K562 (cell line): ENCODE data around the gene HELZ2. TPM values are rescaled to one million over a fixed set of nuclear protein-coding genes. Genes with fewer than 3 reads are reported as not detected.

ENCODE experiments used
- ATAC-seq: fragments of 200-7000 bp; cut with Tn5 transposase; 3 replicates; pipeline ENCODE4 v1.9.1; 2020; ENCODE audit warnings: moderate library complexity
- BruUV-seq: library from RNA; stranded (reverse); fragments of 400-500 nt; replicated peaks from 2 replicates; lab custom pipeline; 2021; lab: Mats Ljungman, UMichigan
- CTCF ChIA-PET: fragments of 300-600 bp; formaldehyde crosslinking; extraction: SDS; loops from one replicate; lab custom pipeline; 2021; ENCODE audit warnings: low intra/inter-chr PET ratio; lab: Yijun Ruan, JAX
- POLR2A ChIA-PET: fragments of 300-600, 350-650 bp; sonication (Branson Sonifier 250); formaldehyde crosslinking; extraction: SDS; loops from one replicate; lab custom pipeline; 2021; ENCODE audit warnings: antibody characterized with exemption, inconsistent platforms; lab: Yijun Ruan, JAX
- DNase-seq, 4 experiments: peaks; one replicate each; pipeline versions ENCODE4 v3.0.0 to v3.0.0-alpha.2; 2011 to 2018; ENCODE audit warnings: low spot score in 3 of 4, mixed read lengths in 3 of 4; ENCODE audit errors: extremely low read depth in 1 of 4
- FAIRE-seq: peaks from 2 replicates; lab custom pipeline; 2011; peaks lifted over from hg19 to GRCh38; lab: Jason Lieb, UNC
- H2AFZ ChIP-seq: 2 replicates; pipeline ENCODE4 v1.6.0; 2011; ENCODE audit warnings: low read depth, low read length, control low read depth, inconsistent platforms
- H3K27ac ChIP-seq: fragments of 200-600 bp; 3 replicates; pipeline ENCODE4 v1.8.0; 2011; ENCODE audit warnings: low read depth, mild to moderate bottlenecking, control low read depth, inconsistent platforms, low read length, moderate library complexity, mixed read lengths; ENCODE audit errors: extremely low read depth
- H3K27me3 ChIP-seq, 2 experiments: fragments of 300-600 bp in 1 of 2; 2 replicates in 1 of 2; 3 replicates in 1 of 2; pipeline versions ENCODE4 v1.6.0 to v1.8.0; 2011; ENCODE audit warnings: inconsistent platforms in 2 of 2, low read length in 2 of 2, mild to moderate bottlenecking in 1 of 2, mixed read lengths in 1 of 2, moderate library complexity in 1 of 2; ENCODE audit not compliant: control insufficient read depth in 2 of 2, insufficient read depth in 2 of 2
- H3K36me3 ChIP-seq: fragments of 300-600 bp; 3 replicates; pipeline ENCODE4 v1.8.0; 2011; ENCODE audit warnings: mild to moderate bottlenecking, low read length, inconsistent platforms; ENCODE audit not compliant: control insufficient read depth, insufficient read depth
- H3K4me1 ChIP-seq, 2 experiments: fragments of 200-600 bp in 1 of 2; replicated peaks in 1 of 2; 2 replicates in 1 of 2; 3 replicates in 1 of 2; pipeline versions ENCODE4 v1.5.1 to v1.8.0; 2011; ENCODE audit warnings: inconsistent platforms in 2 of 2, low read length in 2 of 2, mild to moderate bottlenecking in 1 of 2, mixed read lengths in 1 of 2, moderate library complexity in 1 of 2; ENCODE audit not compliant: control insufficient read depth in 2 of 2, insufficient read depth in 2 of 2
- H3K4me2 ChIP-seq: 2 replicates; pipeline ENCODE4 v1.6.1; 2011; ENCODE audit warnings: low read length, control low read depth, inconsistent platforms, mixed read lengths; ENCODE audit not compliant: insufficient read depth
- H3K4me3 ChIP-seq: fragments of 200-600 bp; sonication (generic), shearing (Covaris generic); 2 replicates; pipeline ENCODE4 v1.5.1; 2016; ENCODE audit warnings: control low read depth, inconsistent platforms
- H3K79me2 ChIP-seq: fragments of 200-600 bp; 3 replicates; pipeline ENCODE4 v1.8.0; 2011; ENCODE audit warnings: low read length, inconsistent platforms; ENCODE audit not compliant: control insufficient read depth, insufficient read depth
- H3K9ac ChIP-seq, 2 experiments: 2 replicates each; pipeline versions ENCODE4 v1.6.0 to v1.6.1; 2011; ENCODE audit warnings: low read depth in 2 of 2, low read length in 2 of 2, control low read depth in 1 of 2, inconsistent platforms in 1 of 2, mild to moderate bottlenecking in 1 of 2, mixed read lengths in 1 of 2; ENCODE audit not compliant: insufficient read depth in 1 of 2
- H3K9me1 ChIP-seq: one replicate; pipeline ENCODE4 v1.6.0; 2011; ENCODE audit warnings: inconsistent platforms, mild to moderate bottlenecking, low read length, moderate library complexity; ENCODE audit not compliant: control insufficient read depth, insufficient read depth
- H3K9me3 ChIP-seq: replicated peaks from 2 replicates; pipeline ENCODE4 v1.5.1; 2011; ENCODE audit warnings: low read depth, low read length, inconsistent platforms; ENCODE audit not compliant: control insufficient read depth, insufficient read depth
- H4K20me1 ChIP-seq: replicated peaks from 2 replicates; pipeline ENCODE4 v1.6.1; 2011; ENCODE audit warnings: low read length, inconsistent platforms, mixed read lengths; ENCODE audit not compliant: control insufficient read depth, insufficient read depth
- DACH1 ChIP-seq: fragments of 450-650 bp; IDR thresholded peaks from 2 replicates; pipeline ENCODE4 v1.6.1; 2018; ENCODE audit not compliant: partially characterized antibody
- ELF1 ChIP-seq: fragments of 200-800 bp; sonication (Bioruptor generic); IDR thresholded peaks from 2 replicates; pipeline ENCODE4 v1.6.1; 2016; ENCODE audit warnings: missing genetic modification characterization, missing compliant biosample characterization
- RBFOX2 ChIP-seq: fragments of 200-400 bp; formaldehyde crosslinking; IDR thresholded peaks from 2 replicates; pipeline ENCODE4 v1.6.1; 2017; ENCODE audit warnings: low read depth, mild to moderate bottlenecking, low read length, moderate library complexity
- ZNF766 ChIP-seq: fragments of 200-800 bp; sonication (Bioruptor generic); conservative IDR thresholded peaks from 2 replicates; pipeline ENCODE4 v1.6.1; 2016; ENCODE audit warnings: missing genetic modification characterization, missing compliant biosample characterization
- WGBS: fragments of 100-300 bp; shearing (Covaris generic); methylation state at CpG from one replicate; pipeline ENCODE4 v1.1.6; 2016; ENCODE audit warnings: low coverage, mixed read lengths; ENCODE audit not compliant: insufficient coverage; ENCODE audit errors: missing lambda C conversion rate; 5-methylcytosine and 5-hydroxymethylcytosine counted together
- in situ Hi-C: fragments of 300-500 bp; cut with MboI; formaldehyde crosslinking; loops from 4 replicates; pipeline ENCODE4 v1.15.0; 2018; ENCODE audit warnings: inconsistent platforms, mixed read lengths
- intact Hi-C: fragments of 100-400 bp; cut with micrococcal nuclease; formaldehyde crosslinking; loops from 2 replicates; pipeline ENCODE4 v1.14.2; 2022
- polyA plus RNA-seq, 8 experiments: library from polyadenylated mRNA; depleted of rRNA in 4 of 8; stranded (reverse) in 5 of 8; unstranded in 3 of 8; fragments of >200 nt; fragmentation: Nextera tagmentation in 2 of 8; fragmentation: Illumina TruSeq in 1 of 8; extraction: Ambion mirVana in 2 of 8; extraction: Trizol in 1 of 8; gene quantifications; 2 replicates each; pipeline versions ENCODE4 v1.2.1 to v1.2.3, GENCODE V29; 2011 to 2014; ENCODE audit warnings: inconsistent platforms in 1 of 8, missing spikeins in 1 of 8
- total RNA-seq, 7 experiments: library from RNA; depleted of rRNA in 6 of 7; stranded (reverse); fragments of >200 nt in 6 of 7; fragmentation: Illumina TruSeq in 2 of 7; extraction: Trizol in 2 of 7; gene quantifications; 2 replicates each; pipeline versions ENCODE4 v1.2.1 to v1.2.3, GENCODE V29; 2011 to 2021; ENCODE audit warnings: low replicate concordance in 1 of 7

Gene HELZ2
- total and polyA plus RNA-seq, 9 of the 15 experiments (the other 6 are each of a cell fraction or from before 2014, with no cell fraction given), result 0.03 to 7.8 (median 2.9) TPM; not detected in 1

GRCh38 chr20:63617876-63618265, 43.8 kb upstream of the HELZ2 start:
- DNase-seq (no peak), FAIRE-seq (no peak), ATAC-seq (no peak)
- no peak overlapping the region for H3K4me2 ChIP-seq
- no peaks in the 10 kb centered on the region for H3K27me3 ChIP-seq
- no peaks in the 10 kb centered on the region for H3K9me1 ChIP-seq
- CTCF ChIA-PET, result no interaction called here
- intact Hi-C loops, result no loop called here
- peaks cover 32% of the 10 kb centered on the region for H3K79me2 ChIP-seq
- H4K20me1 ChIP-seq, result no peaks in the 10 kb centered on the region
- H2AFZ ChIP-seq, result no peak overlapping the region
- H3K4me3 ChIP-seq, result no peak overlapping the region
- peaks cover 47% of the 10 kb centered on the region; the same call in 2 of the 3 replicates for H3K36me3 ChIP-seq
- BruUV-seq, result no TSS peak
- peaks cover 0 to 7% of the 10 kb centered on the region in 2 experiments; a peak in 1 of 5 replicates for H3K4me1 ChIP-seq
- no peak overlapping the region for H3K27ac ChIP-seq
- POLR2A ChIA-PET, result interaction anchor here (0.6 to 1.6 kb wide), 3 partner anchors 9 to 247 kb away, joined by 3 to 6 read pairs (median 3); partner anchors contain the start of genes GMEB2 and TPD52L2
- no peaks in the 10 kb centered on the region for H3K9me3 ChIP-seq
- WGBS, result 95% methylated on average over 8 of the region's 8 CpGs
- H3K9ac ChIP-seq, result no peak overlapping the region
- TF ChIP-seq ZNF766, result no peak
- TF ChIP-seq ELF1, result no peak
- TF ChIP-seq RBFOX2, result 0 out of 2 replicates have a peak, but pooled peaks have one; percentile 9
- in situ Hi-C loops, result no loop called here

GRCh38 chr20:63617092-63617875, 43.2 kb upstream of the HELZ2 start:
- no peak overlapping the region for H2AFZ ChIP-seq
- no peak overlapping the region for H3K4me2 ChIP-seq
- in situ Hi-C loops, result no loop called here
- no peak overlapping the region for H3K9ac ChIP-seq
- H4K20me1 ChIP-seq, result no peaks in the 10 kb centered on the region
- no peak for DNase-seq
- no peak for ATAC-seq
- H3K9me3 ChIP-seq, result no peaks in the 10 kb centered on the region
- TF ChIP-seq RBFOX2, result 0 out of 2 replicates have a peak, but pooled peaks have one; percentile 16
- no peak for TF ChIP-seq DACH1
- TF ChIP-seq, all 486 proteins: peak for 1
- Histone ChIP-seq H3K27me3 (no peaks in the 10 kb centered on the region), H3K4me1 (peaks cover 0 to 7% of the 10 kb centered on the region in 2 experiments; a peak in 2 of 5 replicates), H3K27ac (no peak overlapping the region), H3K9me1 (no peaks in the 10 kb centered on the region), H3K4me3 (no peak overlapping the region), H3K79me2 (peaks cover 29% of the 10 kb centered on the region), H3K36me3 (peaks cover 47% of the 10 kb centered on the region; the same call in 2 of the 3 replicates)
- ChIA-PET CTCF (no interaction called here), POLR2A (interaction anchor here (0.6 kb wide), 1 partner anchor 248 kb away, joined by 3 read pairs; the partner anchor contains the start of gene TPD52L2)
- intact Hi-C loops, result no loop called here
- BruUV-seq, result no TSS peak
- 93% methylated on average over 25 of the region's 41 CpGs for WGBS
- no peak for FAIRE-seq
